ENCODE measurements around the gene GPR135.

The GPR135 gene

GRCh38 chr14:59435987-59436386 lies 29.2 kb downstream of the GPR135 start:
- ChIA-PET CTCF (interaction anchor here (1.4 to 22.5 kb wide), 2 partner anchors 29 to 308 kb away, joined by 3 to 443 read pairs; no protein-coding TSS in a partner anchor), POLR2A (no interaction called here)
- TF ChIP-seq CTCF (IDR thresholded peaks at IDR 0.05; ENCODE audit: insufficient read depth, low read length, missing control alignments), result no peak
- H3K4me3 ChIP-seq (ENCODE audit: low read depth, low read length), result no peak overlapping the region
- no peak for DNase-seq (ENCODE audit: low read depth, low spot score)

GRCh38 chr14:59435101-59435500 lies 30.1 kb downstream of the GPR135 start:
- CTCF ChIA-PET, result interaction anchor here (1.1 to 22.5 kb wide), 3 partner anchors 9 to 307 kb away, joined by 3 to 443 read pairs (median 5); no protein-coding TSS in a partner anchor
- POLR2A ChIA-PET, result no interaction called here
- no peak for DNase-seq (ENCODE audit: low read depth, low spot score)
- no peak overlapping the region for H3K4me3 ChIP-seq (ENCODE audit: low read depth, low read length)
- no peak for TF ChIP-seq CTCF (IDR thresholded peaks at IDR 0.05; ENCODE audit: insufficient read depth, low read length, missing control alignments)

- ChIA-PET CTCF (interaction anchor here (0.7 to 2.4 kb wide), 5 partner anchors 14 to 305 kb away, joined by 3 to 13 read pairs (median 3); partner anchors contain the start of genes JKAMP and L3HYPDH), POLR2A (no interaction called here)
- no peak overlapping the region for H3K4me3 ChIP-seq (ENCODE audit: low read depth, low read length)
- no peak for DNase-seq (ENCODE audit: low read depth, low spot score)
- TF ChIP-seq CTCF (IDR thresholded peaks at IDR 0.05; ENCODE audit: insufficient read depth, low read length, missing control alignments), result no peak
These were observed 35.4 kb downstream of the GPR135 start for GRCh38 chr14:59429790-59430189.

- ChIA-PET CTCF (interaction anchor here (0.6 to 2.4 kb wide), 15 partner anchors 10 to 790 kb away, joined by 3 to 16 read pairs (median 4); partner anchors contain the start of genes JKAMP and L3HYPDH), POLR2A (interaction anchor here (0.9 to 1.3 kb wide), 2 partner anchors 21 to 240 kb away, joined by 3 to 5 read pairs; partner anchors contain the start of gene DAAM1)
- DNase-seq (ENCODE audit: low read depth, low spot score), result no peak
- peak; percentile 27 for TF ChIP-seq CTCF (IDR thresholded peaks at IDR 0.05; ENCODE audit: insufficient read depth, low read length, missing control alignments)
- no peak overlapping the region for H3K4me3 ChIP-seq (ENCODE audit: low read depth, low read length)
These were observed 36.6 kb downstream of the GPR135 start for GRCh38 chr14:59428581-59429012.

- CTCF ChIA-PET, result interaction anchor here (0.6 to 2.4 kb wide), 12 partner anchors 9 to 790 kb away, joined by 3 to 16 read pairs (median 4); no protein-coding TSS in a partner anchor
- POLR2A ChIA-PET, result interaction anchor here (0.9 to 1.3 kb wide), 2 partner anchors 20 to 239 kb away, joined by 3 to 5 read pairs; partner anchors contain the start of gene DAAM1
- no peak overlapping the region for H3K4me3 ChIP-seq (ENCODE audit: low read depth, low read length)
- no peak for TF ChIP-seq CTCF (IDR thresholded peaks at IDR 0.05; ENCODE audit: insufficient read depth, low read length, missing control alignments)
- DNase-seq (ENCODE audit: low read depth, low spot score), result no peak
These were observed 37.3 kb downstream of the GPR135 start for GRCh38 chr14:59427653-59428580.
